Duodenal mucosa (tissue), 2 donors: Measurements from ENCODE around the gene INF2.

ENCODE experiments used
- H3K27ac ChIP-seq: one replicate; pipeline ENCODE4 v1.7.0; 2013; ENCODE audit warnings: low read depth, low read length
- H3K27me3 ChIP-seq, 2 donors: one replicate each; pipeline ENCODE4 v1.7.0; 2013; ENCODE audit warnings: low read length in 2 of 2, control low read depth in 1 of 2; ENCODE audit not compliant: insufficient read depth in 2 of 2, control insufficient read depth in 1 of 2
- H3K36me3 ChIP-seq, 2 donors: one replicate each; pipeline ENCODE4 v1.7.0; 2013; ENCODE audit warnings: low read length in 2 of 2, control low read depth in 1 of 2; ENCODE audit not compliant: insufficient read depth in 2 of 2, control insufficient read depth in 1 of 2
- H3K4me1 ChIP-seq, 2 donors: one replicate each; pipeline ENCODE4 v1.7.0; 2013; ENCODE audit warnings: low read length in 2 of 2, control low read depth in 1 of 2; ENCODE audit not compliant: insufficient read depth in 2 of 2, control insufficient read depth in 1 of 2
- H3K4me3 ChIP-seq, 2 donors: one replicate each; pipeline ENCODE4 v1.7.0; 2013; ENCODE audit warnings: low read length in 2 of 2, low read depth in 1 of 2
- H3K9ac ChIP-seq, 2 donors: one replicate each; pipeline ENCODE4 v1.7.0; 2013; ENCODE audit warnings: low read length in 2 of 2, low read depth in 1 of 2
- H3K9me3 ChIP-seq, 2 donors: one replicate each; pipeline ENCODE4 v1.7.0; 2013; ENCODE audit warnings: low read length in 2 of 2, control low read depth in 1 of 2; ENCODE audit not compliant: control insufficient read depth in 1 of 2

Gene INF2

GRCh38 chr14:104714066-104714465 is 24.6 kb downstream of the INF2 start:
- Histone ChIP-seq H3K36me3 (peaks cover 41 to 73% of the 10 kb centered on the region in 2 donors), H3K27ac (no peak overlapping the region), H3K4me3 (no peak overlapping the region), H3K9me3 (no peaks in the 10 kb centered on the region), H3K4me1 (no peaks in the 10 kb centered on the region), H3K9ac (no peak overlapping the region), H3K27me3 (no peaks in the 10 kb centered on the region)

- no peaks in the 10 kb centered on the region for H3K9me3 ChIP-seq
- peaks cover 39 to 72% of the 10 kb centered on the region in 2 donors for H3K36me3 ChIP-seq
- H3K27ac ChIP-seq = no peak overlapping the region
- no peaks in the 10 kb centered on the region for H3K4me1 ChIP-seq
- no peaks in the 10 kb centered on the region for H3K27me3 ChIP-seq
- no peak overlapping the region for H3K9ac ChIP-seq
- H3K4me3 ChIP-seq = no peak overlapping the region
These were observed 25.3 kb downstream of the INF2 start for GRCh38 chr14:104714681-104715080.

DNA sequence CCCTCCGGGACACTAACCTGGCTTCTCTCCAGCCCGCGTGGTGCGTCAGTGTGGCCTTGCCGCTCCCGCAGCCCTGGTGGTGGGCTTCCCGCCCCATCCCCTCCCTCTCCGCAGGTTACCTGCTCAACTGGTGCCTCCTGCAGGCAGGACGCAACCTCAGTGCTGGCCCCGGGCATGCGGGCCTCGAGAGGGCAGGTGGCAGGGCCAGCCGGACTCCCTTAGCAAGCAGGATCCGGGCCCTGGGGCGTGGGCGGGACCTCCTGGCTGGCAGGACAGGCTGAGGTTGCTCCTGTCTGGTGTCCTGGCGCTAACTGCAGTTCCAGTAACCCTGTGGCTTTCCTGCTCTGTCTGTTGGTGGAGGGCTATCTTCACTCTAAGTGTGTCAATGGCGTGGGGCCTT is 26.0 kb downstream of the INF2 start:
- H3K9me3 ChIP-seq = no peaks in the 10 kb centered on the region
- H3K27ac ChIP-seq = no peak overlapping the region
- no peaks in the 10 kb centered on the region for H3K27me3 ChIP-seq
- no peak overlapping the region for H3K4me3 ChIP-seq
- no peak overlapping the region for H3K9ac ChIP-seq
- no peaks in the 10 kb centered on the region for H3K4me1 ChIP-seq
- peaks cover 32 to 71% of the 10 kb centered on the region in 2 donors for H3K36me3 ChIP-seq

DNA sequence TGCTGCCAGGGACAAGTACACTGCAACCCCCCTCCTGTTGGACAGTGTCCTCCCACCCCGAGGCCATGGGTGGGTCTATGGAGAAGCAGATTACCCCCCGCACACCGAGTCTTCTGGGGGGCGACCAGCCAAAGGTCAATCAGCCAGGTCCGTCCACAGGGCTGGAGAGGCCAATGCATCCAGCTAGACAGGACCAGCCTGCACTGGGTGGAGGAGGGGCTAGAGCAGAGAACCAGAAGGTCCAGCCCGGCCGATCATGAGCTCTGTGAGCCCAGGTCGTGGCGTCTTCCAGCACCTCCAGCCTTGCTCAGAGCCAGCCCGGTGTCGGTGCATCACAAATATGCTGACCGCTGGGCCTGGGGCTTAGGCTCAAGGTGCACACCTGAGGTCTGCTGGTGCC is 26.5 kb downstream of the INF2 start:
- H3K27ac ChIP-seq = no peak overlapping the region
- no peaks in the 10 kb centered on the region for H3K4me1 ChIP-seq
- no peaks in the 10 kb centered on the region for H3K27me3 ChIP-seq
- no peak overlapping the region for H3K4me3 ChIP-seq
- H3K36me3 ChIP-seq = peaks cover 27 to 66% of the 10 kb centered on the region in 2 donors
- H3K9ac ChIP-seq = no peak overlapping the region
- H3K9me3 ChIP-seq = no peaks in the 10 kb centered on the region

DNA sequence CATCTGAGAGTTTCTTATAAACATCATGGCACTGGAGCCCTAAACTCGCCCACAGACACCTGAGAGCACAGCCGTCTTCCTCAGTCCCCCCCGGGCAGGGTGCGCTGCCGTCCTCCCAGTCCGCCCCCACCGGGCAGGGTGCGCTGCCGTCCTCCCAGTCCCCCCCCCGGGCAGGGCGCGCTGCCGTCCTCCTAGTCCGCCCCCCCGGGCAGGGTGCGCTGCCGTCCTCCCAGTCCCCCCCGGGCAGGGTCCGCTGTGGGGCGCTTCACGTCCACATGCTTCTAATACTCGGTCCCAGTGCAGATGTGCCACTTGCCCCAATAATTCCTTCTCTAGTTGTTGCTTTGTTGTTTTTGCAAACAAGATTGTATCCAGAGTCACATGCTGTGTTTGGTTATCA is 27.7 kb downstream of the INF2 start:
- H3K4me3 ChIP-seq = no peak overlapping the region
- H3K27ac ChIP-seq = no peak overlapping the region

DNA sequence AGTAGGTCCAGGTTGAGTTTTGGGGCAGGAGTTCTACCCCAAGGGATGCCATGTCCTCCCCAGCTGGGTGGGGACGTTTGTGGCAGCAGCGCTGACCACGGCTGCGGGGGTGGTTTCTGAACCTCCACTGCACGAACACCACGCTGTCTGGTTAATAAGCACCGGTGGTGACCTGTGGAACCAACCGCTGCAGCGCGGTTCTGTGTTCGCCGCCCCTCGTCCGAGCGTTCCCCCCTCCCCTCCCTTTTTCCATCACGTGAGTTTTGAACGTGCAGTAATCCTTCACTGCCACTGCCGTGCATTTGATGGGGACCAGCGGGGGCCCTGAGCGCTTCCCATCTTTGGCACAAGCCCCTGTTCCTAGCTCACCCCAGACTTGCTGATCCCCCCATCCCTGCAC is 28.2 kb downstream of the INF2 start:
- peaks cover 4% of the 10 kb centered on the region in 2 donors for H3K4me1 ChIP-seq
- no peak overlapping the region for H3K4me3 ChIP-seq
- H3K27me3 ChIP-seq = no peaks in the 10 kb centered on the region
- H3K27ac ChIP-seq = no peak overlapping the region
- H3K9ac ChIP-seq = no peak overlapping the region
- H3K36me3 ChIP-seq = peaks cover 22 to 55% of the 10 kb centered on the region in 2 donors
- H3K9me3 ChIP-seq = no peaks in the 10 kb centered on the region

More for the DNA sequence above, 27.7 kb downstream of the INF2 start:
- Histone ChIP-seq H3K4me1 (no peaks in the 10 kb centered on the region), H3K27me3 (no peaks in the 10 kb centered on the region), H3K9ac (no peak overlapping the region), H3K9me3 (no peaks in the 10 kb centered on the region), H3K36me3 (peaks cover 22 to 60% of the 10 kb centered on the region in 2 donors)

DNA sequence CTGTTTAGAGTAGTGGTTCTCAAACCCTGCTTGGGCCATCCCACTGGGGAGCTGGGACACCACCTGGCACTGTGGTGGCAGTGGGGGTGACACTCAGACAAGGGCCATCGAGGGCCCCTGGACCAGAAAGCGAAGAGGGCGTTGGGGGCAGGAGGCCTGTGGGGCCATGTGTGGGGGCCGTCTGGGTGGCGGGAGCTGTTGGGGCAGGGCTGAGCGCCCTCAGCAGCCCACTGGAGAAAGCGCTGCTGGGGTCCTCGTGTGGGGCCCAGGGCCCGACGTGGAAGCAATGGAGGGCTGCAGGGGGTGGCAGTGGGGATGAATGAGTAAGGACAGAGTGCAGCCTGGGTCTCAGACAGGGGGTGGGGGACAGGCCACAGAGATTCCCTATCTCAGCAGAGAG is 28.7 kb downstream of the INF2 start:
- no peak overlapping the region for H3K27ac ChIP-seq
- H3K4me3 ChIP-seq = no peak overlapping the region
- H3K4me1 ChIP-seq = peaks cover 7 to 8% of the 10 kb centered on the region in 2 donors
- H3K36me3 ChIP-seq = peaks cover 22 to 50% of the 10 kb centered on the region in 2 donors
- no peaks in the 10 kb centered on the region for H3K27me3 ChIP-seq
- no peak overlapping the region for H3K9ac ChIP-seq
- no peaks in the 10 kb centered on the region for H3K9me3 ChIP-seq

- H3K27me3 ChIP-seq = no peaks in the 10 kb centered on the region
- H3K4me1 ChIP-seq = peaks cover 7 to 11% of the 10 kb centered on the region in 2 donors
- H3K27ac ChIP-seq = no peak overlapping the region
- no peaks in the 10 kb centered on the region for H3K9me3 ChIP-seq
- no peak overlapping the region for H3K4me3 ChIP-seq
- H3K36me3 ChIP-seq = peaks cover 18 to 48% of the 10 kb centered on the region in 2 donors
- H3K9ac ChIP-seq = no peak overlapping the region
These were observed 29.5 kb downstream of the INF2 start for GRCh38 chr14:104718871-104719270.

- Histone ChIP-seq H3K4me1 (peaks cover 7 to 11% of the 10 kb centered on the region in 2 donors), H3K36me3 (peaks cover 16 to 45% of the 10 kb centered on the region in 2 donors), H3K9ac (no peak overlapping the region), H3K4me3 (no peak overlapping the region), H3K27ac (no peak overlapping the region), H3K9me3 (no peaks in the 10 kb centered on the region), H3K27me3 (no peaks in the 10 kb centered on the region)
These were observed 29.9 kb downstream of the INF2 start for GRCh38 chr14:104719343-104719742.

- Histone ChIP-seq H3K36me3 (peaks cover 0 to 25% of the 10 kb centered on the region in 2 donors), H3K4me3 (no peak overlapping the region), H3K27me3 (no peaks in the 10 kb centered on the region), H3K9me3 (no peaks in the 10 kb centered on the region), H3K4me1 (peaks cover 16 to 22% of the 10 kb centered on the region in 2 donors), H3K9ac (no peak overlapping the region), H3K27ac (no peak overlapping the region)
These were observed 32.4 kb downstream of the INF2 start for GRCh38 chr14:104721505-104722431.
